Measurements from ENCODE around the gene CXCL1.

DNA sequence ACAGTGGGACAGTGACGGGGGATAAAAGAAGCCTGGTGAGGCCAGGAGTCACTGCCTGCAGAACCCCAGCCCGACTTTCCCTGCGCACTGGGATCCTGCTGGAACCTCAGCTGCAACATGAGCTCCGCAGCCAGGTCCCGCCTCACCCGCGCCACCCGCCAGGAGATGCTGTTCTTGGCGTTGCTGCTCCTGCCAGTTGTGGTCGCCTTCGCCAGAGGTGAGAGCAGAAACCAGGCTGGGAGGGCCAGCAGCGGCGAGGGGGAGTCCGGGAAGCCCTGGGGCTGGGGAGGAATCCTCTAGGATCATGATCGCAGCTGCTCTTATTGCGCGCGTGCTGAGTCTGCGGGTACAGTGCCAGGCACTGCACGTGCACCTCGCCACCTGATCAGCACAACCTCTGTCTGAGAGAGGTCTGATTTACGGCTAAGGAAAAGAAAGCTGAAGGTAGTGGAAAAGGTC lies 15.9 kb upstream of the CXCL1 start, which contains the start of gene PF4V1:
- TF ChIP-seq, protein P1, sequence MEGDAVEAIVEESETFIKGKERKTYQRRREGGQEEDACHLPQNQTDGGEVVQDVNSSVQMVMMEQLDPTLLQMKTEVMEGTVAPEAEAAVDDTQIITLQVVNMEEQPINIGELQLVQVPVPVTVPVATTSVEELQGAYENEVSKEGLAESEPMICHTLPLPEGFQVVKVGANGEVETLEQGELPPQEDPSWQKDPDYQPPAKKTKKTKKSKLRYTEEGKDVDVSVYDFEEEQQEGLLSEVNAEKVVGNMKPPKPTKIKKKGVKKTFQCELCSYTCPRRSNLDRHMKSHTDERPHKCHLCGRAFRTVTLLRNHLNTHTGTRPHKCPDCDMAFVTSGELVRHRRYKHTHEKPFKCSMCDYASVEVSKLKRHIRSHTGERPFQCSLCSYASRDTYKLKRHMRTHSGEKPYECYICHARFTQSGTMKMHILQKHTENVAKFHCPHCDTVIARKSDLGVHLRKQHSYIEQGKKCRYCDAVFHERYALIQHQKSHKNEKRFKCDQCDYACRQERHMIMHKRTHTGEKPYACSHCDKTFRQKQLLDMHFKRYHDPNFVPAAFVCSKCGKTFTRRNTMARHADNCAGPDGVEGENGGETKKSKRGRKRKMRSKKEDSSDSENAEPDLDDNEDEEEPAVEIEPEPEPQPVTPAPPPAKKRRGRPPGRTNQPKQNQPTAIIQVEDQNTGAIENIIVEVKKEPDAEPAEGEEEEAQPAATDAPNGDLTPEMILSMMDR (IDR thresholded peaks at IDR 0.05; ENCODE audit: low read length): no peak
- TF ChIP-seq EZH2 (optimal IDR thresholded peaks at IDR 0.05; ENCODE audit: low read depth, low read length): no peak
- no peak for TF ChIP-seq EZH2phosphoT487 (IDR thresholded peaks at IDR 0.05; ENCODE audit: low read length)
